ENCODE data around the gene SLC5A5.
"Not testable (repeated sequence)": the region's sequence is repeated elsewhere in the genome, so short reads cannot be mapped to it uniquely, and the experiment has no call there.

Gene SLC5A5

GRCh38 chr19:17871032-17871877 lies 490 bp upstream of the SLC5A5 start:
- no peak for DNase-seq (ENCODE audit: low read depth in 2 of 2)

GRCh38 chr19:17872251-17873001 lies 681 bp downstream of the SLC5A5 start:
- no peak for DNase-seq (ENCODE audit: low read depth in 2 of 2)

DNA sequence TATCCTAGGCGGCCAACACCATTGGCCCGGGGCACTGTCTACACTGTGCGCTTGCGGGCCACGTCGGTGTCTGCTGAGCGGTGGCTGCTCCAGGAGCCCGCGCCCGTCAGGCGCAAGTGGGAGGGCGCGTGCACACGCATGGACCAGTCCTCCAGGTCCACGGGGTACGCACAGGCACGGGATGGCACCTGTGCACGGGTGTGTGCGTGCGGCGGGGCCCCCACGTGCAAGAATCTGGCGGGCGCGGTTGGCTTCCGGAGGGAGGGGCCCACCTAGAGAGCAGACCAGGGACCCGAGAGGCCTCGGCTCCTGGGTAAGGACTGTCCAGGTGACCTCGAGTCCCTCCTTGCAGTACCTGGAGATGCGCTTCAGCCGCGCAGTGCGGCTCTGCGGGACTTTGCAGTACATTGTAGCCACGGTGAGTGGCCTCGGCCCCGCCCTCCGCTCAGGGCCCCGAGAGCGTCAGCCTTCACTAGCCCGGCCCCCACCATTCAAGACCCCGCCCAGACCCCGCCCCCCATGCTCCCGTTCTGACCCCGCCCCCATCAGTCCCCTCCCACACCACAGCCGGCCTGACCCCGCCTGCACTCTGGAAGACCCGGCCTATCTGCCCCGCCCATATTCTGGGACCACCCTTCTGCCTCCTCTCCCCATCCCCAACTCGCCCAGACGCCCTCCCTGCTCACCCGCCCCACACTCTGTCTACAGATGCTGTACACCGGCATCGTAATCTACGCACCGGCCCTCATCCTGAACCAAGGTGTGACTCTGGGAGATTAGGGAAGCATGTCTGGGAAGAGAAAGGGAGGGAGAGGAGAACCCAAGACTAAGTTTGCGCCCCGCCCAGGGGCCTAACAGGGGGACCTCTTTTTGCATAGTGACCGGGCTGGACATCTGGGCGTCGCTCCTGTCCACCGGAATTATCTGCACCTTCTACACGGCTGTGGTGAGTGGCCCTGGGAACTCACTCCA lies 2.3 kb downstream of the SLC5A5 start:
- no peak for DNase-seq (ENCODE audit: low read depth in 2 of 2)

GRCh38 chr19:17874758-17875135 lies 3.0 kb downstream of the SLC5A5 start:
- no peak for DNase-seq (ENCODE audit: low read depth in 2 of 2)

GRCh38 chr19:17877696-17878095 lies 6.0 kb downstream of the SLC5A5 start:
- DNase-seq (ENCODE audit: low read depth in 2 of 2), result no peak

DNA sequence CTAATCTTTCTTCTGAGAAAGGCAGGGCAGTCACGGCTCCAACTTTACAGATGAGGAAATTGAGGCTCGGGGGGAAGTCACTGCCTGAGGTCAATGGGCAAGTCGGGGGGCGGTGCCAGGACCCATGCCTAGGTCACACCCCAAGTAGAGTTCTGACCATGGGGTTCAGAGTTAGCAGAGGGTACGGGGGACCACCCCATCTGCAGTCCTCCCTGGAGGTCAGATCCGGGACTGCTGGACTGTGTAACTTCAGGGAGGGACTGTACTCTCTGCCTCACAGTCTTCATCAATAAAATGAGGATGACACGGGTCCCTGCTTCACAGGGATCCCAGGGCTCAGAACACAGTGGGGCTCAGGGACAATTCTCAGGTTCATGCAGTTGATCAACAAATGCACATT lies 7.7 kb downstream of the SLC5A5 start:
- no peak for DNase-seq (ENCODE audit: low read depth in 2 of 2)

DNA sequence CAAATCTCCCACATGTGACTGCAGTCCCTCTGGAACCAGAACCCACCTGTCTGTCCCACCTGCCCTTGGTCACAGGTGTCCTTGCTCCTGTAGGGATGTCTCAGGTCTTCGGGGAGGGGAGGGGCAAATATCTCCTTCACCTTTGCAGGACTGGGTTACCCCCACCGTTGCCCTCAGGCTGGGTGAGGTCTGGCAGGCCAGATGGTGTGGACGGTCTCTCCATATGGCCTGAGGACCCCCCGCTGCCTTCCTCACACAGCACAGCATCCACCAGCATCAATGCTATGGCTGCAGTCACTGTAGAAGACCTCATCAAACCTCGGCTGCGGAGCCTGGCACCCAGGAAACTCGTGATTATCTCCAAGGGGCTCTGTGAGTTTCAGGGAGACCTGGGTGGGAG lies 10.0 kb downstream of the SLC5A5 start:
- no peak for DNase-seq (ENCODE audit: low read depth in 2 of 2)

- no peak for DNase-seq (ENCODE audit: low read depth in 2 of 2)
These were observed 12.1 kb downstream of the SLC5A5 start for GRCh38 chr19:17883627-17884410.

- no peak for DNase-seq (ENCODE audit: low read depth in 2 of 2)
These were observed 14.8 kb downstream of the SLC5A5 start for GRCh38 chr19:17886515-17886914.

GRCh38 chr19:17887221-17887620 lies 15.5 kb downstream of the SLC5A5 start:
- not testable (repeated sequence) for DNase-seq (ENCODE audit: low read depth in 2 of 2)

GRCh38 chr19:17888260-17888659 lies 16.5 kb downstream of the SLC5A5 start:
- no peak for DNase-seq (ENCODE audit: low read depth in 2 of 2)

GRCh38 chr19:17889609-17890214 lies 18.0 kb downstream of the SLC5A5 start:
- DNase-seq (ENCODE audit: low read depth in 2 of 2), result peak in 1 of 2 experiments; percentile 11

DNA sequence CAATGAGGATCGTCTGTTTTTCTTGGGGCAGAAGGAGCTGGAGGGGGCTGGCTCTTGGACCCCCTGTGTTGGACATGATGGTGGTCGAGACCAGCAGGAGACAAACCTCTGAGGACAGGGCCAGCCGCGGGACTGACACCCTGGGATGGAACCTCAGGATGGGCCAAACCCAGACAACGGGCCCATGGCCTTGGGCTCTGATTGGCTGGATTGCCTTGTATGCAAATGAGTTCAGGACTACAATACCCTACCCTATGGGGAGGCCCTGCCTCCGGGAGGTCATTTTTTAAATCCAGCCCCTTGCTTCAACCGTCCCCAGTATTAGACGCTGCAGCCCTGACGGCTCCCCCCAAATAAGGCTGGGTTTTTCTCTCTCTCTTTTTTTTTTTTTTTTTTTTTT lies 22.0 kb downstream of the SLC5A5 start:
- no peak for DNase-seq (ENCODE audit: low read depth in 2 of 2)

DNA sequence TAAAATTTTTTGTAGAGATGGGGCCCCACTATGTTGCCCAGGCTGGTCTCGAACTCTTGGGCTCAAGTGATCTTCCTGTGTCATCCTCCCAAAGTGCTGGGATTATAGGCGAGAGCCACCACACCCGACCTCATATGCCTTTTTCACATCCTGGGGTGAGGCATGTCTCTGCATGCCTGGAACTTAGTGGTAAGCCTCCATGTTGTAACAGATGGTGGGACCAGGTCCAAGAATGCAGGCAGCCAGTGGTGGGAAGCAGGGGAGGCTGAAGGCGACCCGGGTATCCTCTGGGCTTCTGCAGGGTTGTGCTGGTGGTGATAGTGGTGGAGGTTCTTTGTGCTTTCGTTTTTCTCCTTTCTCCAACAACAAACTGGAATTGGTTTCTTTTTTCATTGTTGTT lies 31.0 kb downstream of the SLC5A5 start:
- DNase-seq (ENCODE audit: low read depth in 2 of 2), result peak; percentile 28 to 38

- DNase-seq (ENCODE audit: low read depth in 2 of 2), result no peak
These were observed 36.5 kb downstream of the SLC5A5 start for GRCh38 chr19:17908244-17908643.

DNA sequence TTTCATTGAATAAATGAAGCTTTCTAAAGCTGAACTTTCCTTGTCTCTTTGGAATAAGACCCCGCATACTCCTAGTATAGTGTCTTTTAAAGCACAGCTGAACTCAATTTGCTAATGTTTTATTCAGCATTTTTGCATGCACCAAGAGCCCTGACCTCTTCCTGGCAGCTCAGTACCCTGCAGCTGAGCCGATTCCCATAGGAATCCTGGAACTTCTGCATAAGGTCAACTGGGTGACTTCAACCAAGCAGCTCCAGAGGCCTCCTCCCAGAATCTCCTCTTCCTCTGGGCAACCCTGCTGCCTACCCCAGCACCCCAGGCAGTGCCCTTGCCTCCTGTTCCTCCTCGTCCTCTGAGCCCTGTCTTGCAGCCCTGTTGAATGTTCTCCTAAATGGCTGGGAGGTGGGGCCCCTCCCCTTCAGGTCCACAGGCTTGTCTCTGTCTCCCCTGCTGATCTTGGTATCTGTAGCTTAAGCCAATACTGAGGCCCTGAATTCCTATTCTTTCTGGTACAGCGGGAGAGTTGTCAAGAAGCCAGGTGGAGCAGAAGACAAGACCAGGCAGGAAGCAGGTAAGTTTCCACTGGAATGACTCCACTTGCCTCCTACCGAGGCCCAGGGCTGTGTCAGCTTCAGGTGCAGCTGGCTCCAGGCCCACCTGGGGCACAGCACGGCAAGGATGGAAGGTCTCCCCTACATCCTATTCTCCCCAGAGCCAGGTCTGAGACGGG lies 37.4 kb downstream of the SLC5A5 start:
- no peak for DNase-seq (ENCODE audit: low read depth in 2 of 2)

- DNase-seq (ENCODE audit: low read depth in 2 of 2), result no peak
These were observed 39.1 kb downstream of the SLC5A5 start for GRCh38 chr19:17910791-17911360.

DNA sequence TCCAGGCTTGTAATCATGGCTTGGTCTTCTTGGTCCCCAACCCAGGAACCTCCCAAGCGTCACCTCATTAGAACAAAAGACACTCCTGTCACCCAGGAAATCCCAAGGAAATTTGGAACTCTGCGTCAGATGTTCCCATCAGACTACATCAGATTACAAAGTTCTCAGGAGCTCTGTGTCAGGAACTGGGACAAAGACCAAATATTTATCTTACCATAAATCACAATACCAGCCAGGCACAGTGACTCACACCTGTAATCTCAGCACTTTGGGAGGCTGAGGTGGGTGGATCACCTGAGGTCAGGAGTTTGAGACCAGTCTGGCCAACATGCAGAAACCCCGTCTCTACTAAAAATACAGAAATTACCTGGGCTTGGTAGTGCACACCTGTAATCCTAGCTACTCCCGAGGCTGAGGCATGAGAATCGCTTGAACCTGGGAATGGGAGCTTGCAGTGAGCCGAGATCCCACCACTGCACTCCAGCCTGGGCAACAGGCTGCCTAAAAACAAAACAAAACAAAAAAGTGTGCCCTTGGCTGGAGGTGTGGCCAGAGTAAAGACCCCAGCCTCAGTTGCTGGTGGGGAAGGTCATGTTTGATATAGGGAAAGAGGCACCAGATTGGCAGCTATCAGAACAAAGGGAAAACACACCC lies 44.3 kb downstream of the SLC5A5 start:
- no peak for DNase-seq (ENCODE audit: low read depth in 2 of 2)

DNA sequence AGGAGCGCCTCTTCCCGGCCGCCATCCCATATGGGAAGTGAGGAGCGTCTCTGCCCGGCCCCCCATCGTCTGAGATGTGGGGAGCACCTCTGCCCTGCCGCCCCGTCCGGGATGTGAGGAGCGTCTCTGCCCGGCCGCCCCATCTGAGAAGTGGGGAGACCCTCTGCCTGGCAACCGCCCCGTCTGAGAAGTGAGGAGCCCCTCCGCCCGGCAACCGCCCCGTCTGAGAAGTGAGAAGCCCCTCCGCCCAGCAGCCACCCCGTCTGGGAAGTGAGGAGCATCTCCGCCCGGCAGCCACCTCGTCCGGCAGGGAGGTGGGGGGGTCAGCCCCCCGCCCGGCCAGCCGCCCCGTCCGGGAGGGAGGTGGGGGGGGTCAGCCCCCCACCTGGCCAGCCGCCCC lies 46.4 kb downstream of the SLC5A5 start:
- DNase-seq (ENCODE audit: low read depth in 2 of 2), result not testable (repeated sequence)

Data from fibroblast of skin of left quadriceps (primary cell).